HG02981 (cell line): ENCODE results near the gene COMT.

Source experiments
- ATAC-seq: cut with Tn5 transposase; IDR thresholded peaks from one replicate; pipeline ENCODE4 v1.9.1; 2021; ENCODE audit warnings: mild to moderate bottlenecking, moderate library complexity; ENCODE audit not compliant: unreplicated experiment

COMT gene

GRCh38 chr22:19980766-19981165 is 39.2 kb downstream of the COMT start:
- no peak for ATAC-seq

GRCh38 chr22:19981171-19981960 is 39.8 kb downstream of the COMT start:
- no peak for ATAC-seq

DNA sequence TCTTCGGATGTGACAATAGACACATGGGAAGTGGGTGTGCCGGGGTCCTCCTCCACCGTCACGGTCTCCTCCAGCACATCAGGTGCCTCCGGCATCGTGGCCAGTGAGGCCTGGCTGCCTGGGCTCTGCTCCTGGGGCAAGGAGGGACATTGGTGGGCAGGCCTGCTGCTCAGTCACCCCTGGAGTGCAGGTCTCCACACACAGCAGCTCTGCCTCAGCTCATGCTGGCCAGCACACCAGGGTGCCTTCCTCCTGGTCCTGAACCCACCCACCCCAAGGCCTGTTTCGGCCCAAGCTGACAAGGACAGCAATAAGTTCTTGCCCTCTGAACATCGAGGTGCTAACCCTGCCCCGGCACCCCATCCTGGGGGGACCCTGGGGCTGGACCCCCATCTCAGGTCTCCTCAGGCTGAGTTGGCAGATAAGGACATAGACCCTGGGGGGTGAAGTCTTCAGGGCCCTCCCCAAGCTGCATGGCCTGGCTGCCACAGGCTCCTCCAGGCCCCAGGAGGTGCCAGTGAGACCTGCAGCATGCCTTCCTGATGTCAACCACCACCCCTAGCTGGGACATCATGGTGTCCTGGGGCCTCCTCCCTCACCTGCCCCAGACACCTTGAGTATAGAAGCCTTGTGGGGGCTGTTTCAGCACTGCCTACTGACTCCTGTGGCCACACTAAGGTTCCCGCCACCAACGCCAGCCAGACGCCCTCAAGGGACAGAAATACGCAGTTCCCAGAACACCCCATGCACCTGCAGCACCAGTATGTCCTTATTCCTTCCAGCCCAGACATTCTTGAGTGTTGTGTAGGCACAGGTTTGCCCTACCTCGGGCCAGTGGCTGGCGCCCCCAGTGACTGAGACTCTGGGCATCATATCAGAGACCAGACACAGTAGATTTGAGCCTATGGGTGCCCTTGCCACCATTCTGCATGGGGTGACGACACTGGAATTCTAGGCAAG is 40.7 kb downstream of the COMT start:
- no peak for ATAC-seq

DNA sequence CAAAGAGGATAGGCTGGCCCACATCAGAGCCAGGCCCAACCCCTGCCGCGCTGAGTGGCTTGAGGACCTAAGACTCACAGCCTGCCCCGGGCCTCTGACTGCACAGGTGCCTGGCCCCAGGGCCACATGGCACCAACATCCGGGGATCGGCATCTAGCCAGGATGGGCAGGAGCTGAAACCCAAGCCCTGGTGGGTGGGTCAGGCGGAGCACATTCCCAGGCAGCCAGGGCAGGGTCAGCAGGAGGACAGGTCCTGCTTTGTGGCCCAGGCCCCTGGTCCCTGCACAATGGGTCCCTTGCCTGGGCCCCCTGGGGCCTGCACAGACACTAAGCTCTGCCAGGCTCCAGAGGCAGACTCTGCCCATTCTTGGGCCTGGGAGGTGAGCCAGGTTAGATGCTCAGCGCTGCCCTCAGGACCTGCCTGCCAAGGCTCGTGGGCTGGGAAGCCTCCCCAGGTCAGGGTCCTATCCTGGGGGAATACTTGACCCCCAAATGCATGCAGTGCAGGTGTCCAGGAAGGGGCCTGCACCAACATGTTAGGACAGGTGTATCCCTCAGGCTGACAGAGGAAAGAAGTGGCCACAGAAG is 41.5 kb downstream of the COMT start:
- ATAC-seq = no peak

DNA sequence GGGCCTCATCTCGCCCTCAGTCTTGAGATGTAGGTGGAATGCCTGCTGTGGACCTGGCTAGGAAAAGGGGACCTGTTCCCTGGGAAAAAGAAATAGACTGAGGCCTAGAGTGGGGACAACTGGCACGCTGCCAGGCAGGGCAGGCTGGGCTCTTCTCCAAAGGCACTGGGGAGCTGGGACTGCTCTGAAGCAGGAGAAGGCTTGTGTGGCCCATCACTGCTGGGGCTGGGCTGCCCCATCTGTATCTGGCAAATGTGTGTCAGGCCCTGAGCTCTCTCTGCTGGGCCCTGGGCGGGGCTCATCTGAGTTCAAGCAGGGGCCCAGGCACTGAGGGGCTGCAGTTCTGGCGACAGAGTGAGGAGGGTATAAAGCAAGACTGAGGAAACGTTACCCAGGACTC is 42.2 kb downstream of the COMT start:
- no peak for ATAC-seq

DNA sequence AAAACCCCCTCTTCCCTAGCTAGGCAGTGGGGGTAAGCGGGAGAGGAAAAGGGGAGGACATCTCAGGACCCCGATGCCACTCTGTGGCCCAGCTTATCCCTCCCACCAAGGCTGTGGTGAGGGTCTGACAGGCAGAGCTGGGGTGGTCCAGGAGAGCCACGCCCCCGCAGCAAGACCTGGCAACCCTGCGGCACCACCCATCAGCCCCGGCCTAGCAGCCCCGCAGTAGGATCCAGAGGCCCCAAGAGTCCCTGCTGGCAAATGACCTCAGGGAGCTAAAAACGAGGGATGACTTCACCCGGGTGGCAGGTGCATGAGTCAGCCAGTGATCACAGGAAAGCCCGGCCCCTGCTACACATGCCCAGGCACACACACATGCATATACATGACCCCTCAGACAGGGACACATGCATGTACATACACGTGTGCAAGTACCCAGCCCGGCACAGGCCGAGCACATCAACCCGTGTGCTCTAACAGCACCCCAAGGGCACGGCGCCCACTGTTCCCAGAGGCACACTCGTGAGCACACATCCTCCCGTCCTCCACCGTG is 42.7 kb downstream of the COMT start:
- ATAC-seq = no peak

DNA sequence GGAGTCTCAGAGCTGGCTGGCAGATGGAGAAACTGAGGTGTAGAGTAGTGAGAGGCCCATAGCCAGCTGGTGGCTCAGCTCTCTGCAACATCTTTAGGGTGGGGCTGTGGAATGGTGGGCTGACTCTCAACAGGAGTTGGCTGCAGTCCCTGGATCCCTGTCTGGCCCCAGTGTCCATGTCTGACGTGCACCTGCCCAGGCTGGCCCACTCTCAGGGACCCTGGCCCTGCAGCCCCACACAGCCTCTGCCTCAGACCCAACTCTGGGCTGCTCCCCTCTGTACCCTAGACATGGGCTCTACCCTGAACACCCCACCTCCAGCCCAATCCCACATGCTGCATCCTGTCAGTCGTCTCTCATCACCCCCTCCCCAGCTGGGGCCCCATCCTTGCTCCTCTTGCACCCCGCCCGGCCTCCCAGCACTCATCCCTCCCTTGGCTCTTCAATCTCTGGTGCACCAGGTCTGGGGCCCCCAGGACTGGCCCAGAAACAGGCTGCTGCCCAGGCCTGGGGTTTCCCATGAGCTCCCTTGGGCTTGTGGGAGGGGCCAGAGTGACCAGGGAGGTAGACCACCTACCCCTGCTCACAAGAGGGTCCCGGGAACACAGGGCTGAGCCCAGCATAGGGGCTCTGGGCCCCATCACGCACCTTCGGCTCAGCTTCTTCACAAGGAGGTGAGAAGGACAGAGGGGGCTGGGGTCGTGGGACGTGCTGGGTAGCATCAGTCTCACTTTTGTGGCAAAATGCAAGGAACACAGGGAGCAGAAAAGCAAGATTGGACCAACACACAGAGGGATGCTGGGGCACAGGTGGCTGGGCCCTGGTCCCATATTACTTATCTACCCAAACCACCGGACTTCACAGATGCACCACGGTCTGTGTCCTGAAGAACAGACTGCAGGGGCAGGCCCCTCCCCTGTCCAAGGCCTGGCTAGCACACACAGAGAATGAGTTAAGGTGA is 43.6 kb downstream of the COMT start:
- ATAC-seq = no peak

DNA sequence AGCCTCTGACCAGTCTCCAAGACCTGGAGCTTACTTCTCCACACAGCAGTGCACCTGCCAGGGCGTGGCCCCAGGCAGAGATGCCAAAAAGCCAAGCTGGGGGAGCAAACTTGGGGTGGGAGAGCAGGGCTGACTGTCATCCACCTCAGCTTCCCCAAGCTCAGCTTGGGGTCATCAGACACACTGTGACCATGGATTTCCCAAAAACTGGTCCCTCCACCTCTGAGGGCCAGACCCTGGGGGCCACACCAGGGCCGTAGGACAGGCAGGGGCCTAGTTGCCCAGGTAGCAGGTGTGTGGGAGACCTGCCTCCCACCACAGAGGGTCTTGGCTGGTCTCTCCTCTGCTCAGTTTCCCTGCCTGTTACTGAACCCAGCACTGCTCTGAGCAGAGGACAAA is 44.4 kb downstream of the COMT start:
- no peak for ATAC-seq

DNA sequence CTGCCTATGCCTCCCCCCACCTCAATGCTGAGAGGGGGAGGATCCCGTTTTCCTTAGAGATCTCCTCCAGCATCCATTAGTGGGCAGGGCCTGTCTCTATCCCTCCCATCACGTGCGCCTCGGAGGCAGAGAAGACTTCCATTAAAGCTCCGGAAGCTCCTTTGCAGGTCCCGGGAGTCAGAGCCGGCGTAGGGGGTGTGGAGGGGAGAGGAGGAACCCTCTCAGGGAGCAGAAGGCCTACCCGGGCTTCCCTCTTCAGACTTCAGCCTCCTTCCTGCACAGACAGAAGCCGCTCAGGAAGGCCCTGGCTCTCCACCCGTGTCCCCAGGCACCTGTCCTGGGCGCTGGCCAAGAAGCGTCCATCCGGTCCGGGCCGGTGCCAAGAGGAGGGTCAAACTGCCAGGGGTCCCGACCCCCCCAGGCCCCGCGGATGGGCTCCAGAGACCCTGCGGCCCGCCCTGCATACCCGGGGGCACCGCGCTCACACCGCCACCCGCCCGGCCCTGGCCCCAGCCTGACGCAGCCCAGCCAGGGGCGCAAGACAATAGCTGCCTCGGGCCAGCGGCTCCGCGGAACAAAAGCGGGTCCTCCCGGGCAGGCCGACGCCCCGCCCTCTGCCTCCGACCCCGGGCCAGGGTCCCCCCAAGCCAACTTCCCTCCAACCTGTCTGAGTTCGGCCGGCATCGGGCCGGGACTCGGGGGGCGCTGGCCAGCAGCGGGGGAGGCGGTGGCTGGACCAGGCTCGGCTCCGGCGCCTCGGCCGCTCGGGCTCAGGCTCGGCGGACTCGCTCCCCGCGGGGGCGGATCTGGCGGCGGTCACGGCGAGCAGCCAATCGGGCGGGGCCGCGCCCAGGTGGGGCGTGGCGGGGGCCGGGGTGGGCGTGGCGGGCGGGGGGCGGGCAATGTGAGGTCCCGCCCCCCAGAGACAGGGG is 45.1 kb downstream of the COMT start:
- no peak for ATAC-seq

DNA sequence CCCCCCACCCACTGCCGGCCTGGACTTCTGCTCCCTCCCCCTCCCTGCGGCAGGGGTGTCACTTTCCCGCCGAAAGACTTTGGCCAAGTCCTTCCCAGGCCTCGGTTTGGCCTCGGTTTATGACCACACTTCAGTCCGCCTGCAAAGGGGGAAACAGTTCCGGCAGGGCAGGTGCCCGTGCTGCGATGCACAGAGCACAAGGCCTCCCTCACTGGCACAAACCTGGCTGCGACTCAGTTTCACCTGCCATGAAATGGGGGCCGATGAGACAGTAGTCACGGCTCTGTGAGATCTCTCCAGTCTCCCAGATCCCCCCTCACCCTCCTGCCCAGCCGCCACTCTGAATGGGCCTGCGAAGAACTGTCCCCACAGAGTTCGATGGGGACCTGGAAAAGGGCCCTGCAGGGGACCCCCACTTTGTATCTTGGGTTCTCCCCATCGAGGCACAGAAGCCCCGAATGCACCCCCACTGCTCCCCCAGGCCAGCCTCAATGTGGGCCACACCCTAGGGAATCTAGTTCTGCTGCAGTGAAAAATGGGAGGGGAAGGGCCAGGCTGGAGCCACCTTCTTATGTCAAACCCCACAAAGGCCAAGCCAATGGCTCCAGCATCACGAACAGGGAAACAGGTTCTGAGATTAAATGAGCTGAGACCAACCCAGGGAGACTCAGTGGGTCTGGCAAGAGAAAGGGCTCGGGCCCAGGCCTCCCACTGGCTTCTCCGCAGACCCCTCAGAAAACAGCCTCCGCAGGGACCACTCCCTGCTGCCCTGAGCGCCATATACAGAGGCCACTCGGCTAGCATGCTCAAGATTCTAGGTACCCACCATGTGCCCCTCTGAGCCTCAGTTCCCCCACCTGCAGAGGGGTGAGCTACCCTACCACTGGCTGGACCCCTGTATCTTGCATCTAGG is 46.1 kb downstream of the COMT start:
- no peak for ATAC-seq

- no peak for ATAC-seq
These were observed 46.8 kb downstream of the COMT start for GRCh38 chr22:19988331-19988808.

- no peak for ATAC-seq
These were observed 47.6 kb downstream of the COMT start for GRCh38 chr22:19988965-19989724.

DNA sequence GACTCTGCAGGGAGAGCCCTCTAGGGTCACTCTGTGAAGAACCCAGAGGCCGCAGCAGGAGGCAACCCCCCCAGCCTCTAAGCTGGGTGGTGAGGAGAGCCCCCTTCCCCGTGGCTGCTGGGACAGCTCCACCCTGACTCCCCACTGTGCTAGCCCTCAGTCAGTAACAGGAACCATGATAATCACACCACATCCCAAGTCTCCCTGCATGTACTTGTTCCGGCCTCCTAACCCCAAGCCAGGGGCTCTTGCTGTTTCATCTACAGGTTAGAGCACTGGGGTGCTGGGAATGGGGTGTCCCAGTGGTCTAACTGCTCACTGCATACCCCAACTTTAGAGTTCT is 48.1 kb downstream of the COMT start:
- ATAC-seq = no peak

DNA sequence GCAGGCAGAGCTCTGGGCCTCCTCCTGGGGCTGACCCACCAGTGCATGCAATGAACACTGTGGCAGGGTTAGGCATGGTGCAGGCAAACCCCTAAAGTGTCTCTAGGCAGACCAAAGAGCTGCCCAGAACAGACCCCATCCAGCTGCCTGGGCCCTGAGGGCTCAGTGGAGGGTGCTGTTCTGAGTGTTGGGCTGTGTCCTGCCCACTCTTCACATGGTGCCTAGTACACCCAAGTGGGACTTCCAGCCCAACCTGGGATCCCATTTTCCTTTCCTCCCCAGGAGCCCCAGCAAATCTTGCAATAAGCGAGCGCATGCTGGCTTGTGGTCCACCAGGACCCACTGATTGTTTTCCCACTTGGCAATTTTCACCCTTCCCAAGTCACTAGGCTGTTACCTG is 48.6 kb downstream of the COMT start:
- ATAC-seq = no peak

DNA sequence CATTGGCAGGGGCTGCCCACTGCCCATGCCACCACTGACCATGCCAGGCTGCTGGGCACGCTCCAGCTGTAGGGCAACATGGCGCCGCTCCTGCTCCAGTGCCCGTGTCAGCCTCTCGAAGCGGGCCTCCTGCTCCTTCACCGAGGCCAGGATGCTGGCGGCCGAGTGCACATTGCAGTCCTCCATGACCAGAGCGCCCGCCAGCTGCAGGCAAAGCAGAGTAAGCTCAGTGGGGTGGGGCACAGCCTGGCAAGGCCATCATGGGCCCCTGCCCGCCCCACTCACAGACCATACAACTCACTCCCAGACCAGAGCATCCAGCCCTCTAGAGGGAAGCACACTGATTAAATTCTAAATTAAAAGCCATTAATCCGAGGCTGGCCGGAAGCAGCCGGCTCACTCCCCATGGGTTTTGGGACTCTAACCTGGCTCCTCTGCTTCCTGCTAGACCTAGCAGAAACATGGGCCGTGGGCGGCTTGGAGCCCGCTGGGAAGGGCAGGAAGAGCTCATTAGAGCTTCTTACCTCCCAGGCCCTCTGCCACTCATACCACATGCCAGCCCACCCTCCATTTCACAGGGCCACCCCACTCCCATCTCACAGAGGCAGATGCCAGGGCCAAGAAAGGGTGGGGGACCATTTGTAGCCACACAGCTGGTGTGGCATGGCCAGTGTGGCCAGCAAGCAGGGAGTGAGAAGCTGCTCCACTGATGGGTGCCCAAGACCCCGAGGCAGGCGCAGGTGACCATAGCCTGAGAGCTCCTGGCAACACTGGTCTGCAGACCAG is 49.2 kb downstream of the COMT start:
- ATAC-seq = no peak

- ATAC-seq = no peak
These were observed 49.7 kb downstream of the COMT start for GRCh38 chr22:19991395-19991644.
